Measurements from ENCODE around the gene TP53I11.

DNA sequence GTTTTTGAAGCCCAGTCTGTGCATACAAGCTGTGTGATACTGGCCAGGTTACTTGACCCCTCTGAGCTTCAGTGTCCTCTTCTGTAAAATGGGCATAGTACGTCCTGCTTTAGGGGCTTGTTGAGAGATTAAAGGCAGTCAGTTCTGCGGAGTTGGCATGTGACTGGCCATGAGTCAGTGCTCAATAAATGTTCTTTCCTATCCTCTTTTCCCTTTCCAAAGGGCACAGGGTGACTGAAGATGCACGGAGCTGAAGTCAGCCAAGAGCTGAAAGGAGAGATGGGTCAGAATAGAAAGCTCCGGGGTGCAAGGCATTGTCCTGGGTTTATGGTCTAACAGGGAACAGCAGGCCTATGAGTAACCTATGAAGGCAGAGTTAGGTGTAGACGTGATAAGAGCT is 48.9 kb downstream of the TP53I11 start:
- TF ChIP-seq, protein P1, sequence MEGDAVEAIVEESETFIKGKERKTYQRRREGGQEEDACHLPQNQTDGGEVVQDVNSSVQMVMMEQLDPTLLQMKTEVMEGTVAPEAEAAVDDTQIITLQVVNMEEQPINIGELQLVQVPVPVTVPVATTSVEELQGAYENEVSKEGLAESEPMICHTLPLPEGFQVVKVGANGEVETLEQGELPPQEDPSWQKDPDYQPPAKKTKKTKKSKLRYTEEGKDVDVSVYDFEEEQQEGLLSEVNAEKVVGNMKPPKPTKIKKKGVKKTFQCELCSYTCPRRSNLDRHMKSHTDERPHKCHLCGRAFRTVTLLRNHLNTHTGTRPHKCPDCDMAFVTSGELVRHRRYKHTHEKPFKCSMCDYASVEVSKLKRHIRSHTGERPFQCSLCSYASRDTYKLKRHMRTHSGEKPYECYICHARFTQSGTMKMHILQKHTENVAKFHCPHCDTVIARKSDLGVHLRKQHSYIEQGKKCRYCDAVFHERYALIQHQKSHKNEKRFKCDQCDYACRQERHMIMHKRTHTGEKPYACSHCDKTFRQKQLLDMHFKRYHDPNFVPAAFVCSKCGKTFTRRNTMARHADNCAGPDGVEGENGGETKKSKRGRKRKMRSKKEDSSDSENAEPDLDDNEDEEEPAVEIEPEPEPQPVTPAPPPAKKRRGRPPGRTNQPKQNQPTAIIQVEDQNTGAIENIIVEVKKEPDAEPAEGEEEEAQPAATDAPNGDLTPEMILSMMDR (IDR thresholded peaks at IDR 0.05): no peak
- no peak for TF ChIP-seq POLR2A (IDR thresholded peaks at IDR 0.05)

Measured in thyroid gland (tissue), 4 donors.